GM19043 (cell line): Measurements from ENCODE around the gene COL4A2.

Experiments
- ATAC-seq: cut with Tn5 transposase; IDR thresholded peaks from one replicate; pipeline ENCODE4 v1.9.1; 2021; ENCODE audit warnings: low read depth; ENCODE audit not compliant: unreplicated experiment

COL4A2 gene

GRCh38 chr13:110351636-110352420, 44.7 kb downstream of the COL4A2 start:
- no peak for ATAC-seq

GRCh38 chr13:110352735-110353134, 45.7 kb downstream of the COL4A2 start:
- no peak for ATAC-seq

GRCh38 chr13:110353339-110353977, 46.4 kb downstream of the COL4A2 start:
- no peak for ATAC-seq

GRCh38 chr13:110354123-110354627, 47.1 kb downstream of the COL4A2 start:
- ATAC-seq = no peak

GRCh38 chr13:110354715-110355473, 47.8 kb downstream of the COL4A2 start:
- no peak for ATAC-seq

- no peak for ATAC-seq
These were observed 49.3 kb downstream of the COL4A2 start for GRCh38 chr13:110356362-110356761.

GRCh38 chr13:110358381-110358780, 51.3 kb downstream of the COL4A2 start:
- ATAC-seq = no peak

- ATAC-seq = no peak
These were observed 52.8 kb downstream of the COL4A2 start for GRCh38 chr13:110359840-110360301.

GRCh38 chr13:110360598-110360997, 53.5 kb downstream of the COL4A2 start:
- no peak for ATAC-seq

GRCh38 chr13:110361365-110361911, 54.4 kb downstream of the COL4A2 start:
- no peak for ATAC-seq

- ATAC-seq = no peak
These were observed 55.9 kb downstream of the COL4A2 start for GRCh38 chr13:110363010-110363409.

- ATAC-seq = no peak
These were observed 57.0 kb downstream of the COL4A2 start for GRCh38 chr13:110364081-110364480.

GRCh38 chr13:110365876-110366275, 58.8 kb downstream of the COL4A2 start:
- ATAC-seq = no peak

GRCh38 chr13:110366733-110367132, 59.6 kb downstream of the COL4A2 start:
- ATAC-seq = no peak

- ATAC-seq = no peak
These were observed 60.5 kb downstream of the COL4A2 start for GRCh38 chr13:110367620-110368019.

- ATAC-seq = no peak
These were observed 61.3 kb downstream of the COL4A2 start for GRCh38 chr13:110368408-110368807.

GRCh38 chr13:110369400-110369799, 62.3 kb downstream of the COL4A2 start:
- no peak for ATAC-seq

- peak; percentile 61 for ATAC-seq
These were observed 64.7 kb downstream of the COL4A2 start for GRCh38 chr13:110371550-110372465.

GRCh38 chr13:110372676-110373075, 65.6 kb downstream of the COL4A2 start:
- ATAC-seq = no peak

- no peak for ATAC-seq
These were observed 66.5 kb downstream of the COL4A2 start for GRCh38 chr13:110373617-110374016.
